HG03469 (cell line): ENCODE data around the gene TTC28.
"Not testable (repeated sequence)": the region's sequence is repeated elsewhere in the genome, so short reads cannot be mapped to it uniquely, and the experiment has no call there.

Source experiments
- ATAC-seq: cut with Tn5 transposase; IDR thresholded peaks from one replicate; pipeline ENCODE4 v1.9.1; 2021; ENCODE audit warnings: mild to moderate bottlenecking, moderate library complexity, moderate number of reproducible peaks; ENCODE audit not compliant: unreplicated experiment

Gene TTC28

GRCh38 chr22:28498044-28498443 is 181.6 kb downstream of the TTC28 start:
- ATAC-seq: no peak

DNA sequence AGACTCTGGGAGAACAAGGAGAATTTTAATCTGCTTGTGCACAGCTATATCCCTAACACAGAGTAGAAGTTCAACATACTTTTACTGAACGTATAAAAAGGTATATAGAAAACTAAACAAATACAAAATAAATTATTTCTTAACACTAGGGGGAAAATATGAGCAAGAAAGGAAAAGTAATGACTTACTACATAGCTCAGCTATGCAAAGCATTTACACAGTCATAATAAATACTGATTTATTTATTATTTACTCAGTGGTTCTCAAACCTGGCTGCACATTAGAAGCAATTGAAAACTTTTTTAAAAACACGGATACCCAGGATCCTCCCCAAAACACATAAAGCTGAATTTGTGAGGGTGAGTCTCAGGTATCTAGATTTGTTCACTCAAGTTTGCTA is 182.5 kb downstream of the TTC28 start:
- no peak for ATAC-seq

- ATAC-seq: not testable (repeated sequence)
Measured at GRCh38 chr22:28491289-28491688, 188.4 kb downstream of the TTC28 start.

- no peak for ATAC-seq
Measured at GRCh38 chr22:28488825-28489224, 190.8 kb downstream of the TTC28 start.

GRCh38 chr22:28484662-28485061 is 195.0 kb downstream of the TTC28 start:
- ATAC-seq: no peak

DNA sequence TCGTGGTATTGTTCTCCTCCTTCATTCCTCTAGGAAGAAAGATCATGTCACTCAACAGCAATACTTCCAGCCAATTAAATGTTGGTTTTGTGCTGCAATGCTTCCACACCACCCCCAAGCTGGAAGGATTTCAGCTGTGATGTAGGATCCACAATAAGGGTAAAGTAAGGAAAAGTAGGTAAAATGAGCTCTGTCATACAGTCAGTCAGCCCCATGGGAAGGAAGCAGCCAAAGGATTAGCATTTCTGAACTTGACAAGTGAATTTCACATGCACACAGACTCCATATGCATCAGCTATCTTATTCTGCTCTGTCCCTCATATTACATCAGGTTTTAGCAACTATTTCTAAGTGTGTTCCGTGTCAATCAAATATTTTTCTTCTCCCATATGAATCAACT is 197.9 kb downstream of the TTC28 start:
- no peak for ATAC-seq

GRCh38 chr22:28480000-28480715 is 199.5 kb downstream of the TTC28 start:
- no peak for ATAC-seq

GRCh38 chr22:28478564-28478963 is 201.1 kb downstream of the TTC28 start:
- no peak for ATAC-seq

DNA sequence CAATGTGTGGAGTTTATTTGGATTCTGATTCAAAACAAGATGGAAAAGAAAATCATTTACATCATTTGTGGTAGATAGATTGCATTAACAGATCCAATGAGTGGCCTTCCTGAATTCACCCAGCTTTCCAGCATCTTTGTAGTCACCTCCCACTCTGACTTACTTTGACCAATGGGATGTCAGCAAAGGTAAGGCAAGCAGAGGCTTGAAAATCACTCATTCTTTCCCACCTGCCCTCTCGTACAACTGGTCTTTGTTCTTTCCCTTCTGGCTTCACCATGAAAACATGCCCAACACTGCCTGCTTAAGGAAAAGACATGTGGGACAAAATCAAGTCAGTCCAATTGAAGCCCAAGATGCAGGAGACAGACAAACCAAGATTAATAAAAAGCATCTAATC is 202.1 kb downstream of the TTC28 start:
- no peak for ATAC-seq

DNA sequence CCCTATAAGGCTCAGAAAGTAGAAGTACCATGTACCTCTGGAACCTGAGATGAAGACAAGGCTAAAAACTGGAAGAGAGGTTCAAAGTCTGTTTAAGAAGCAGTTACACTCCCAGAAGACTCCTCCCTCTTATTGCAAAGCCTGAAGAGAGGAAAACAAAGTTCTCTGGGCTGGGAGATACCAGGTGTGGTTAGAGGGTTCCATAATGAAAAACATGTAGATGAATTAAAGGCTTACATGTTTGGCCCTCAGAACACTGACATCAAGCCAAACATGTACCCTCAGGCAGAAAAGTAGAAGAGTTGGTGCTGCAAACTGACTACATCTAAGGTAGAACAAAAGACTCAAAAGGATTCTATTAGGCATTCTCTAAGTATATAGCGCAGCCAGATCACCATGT is 205.3 kb downstream of the TTC28 start:
- no peak for ATAC-seq

GRCh38 chr22:28473258-28473657 is 206.4 kb downstream of the TTC28 start:
- no peak for ATAC-seq

DNA sequence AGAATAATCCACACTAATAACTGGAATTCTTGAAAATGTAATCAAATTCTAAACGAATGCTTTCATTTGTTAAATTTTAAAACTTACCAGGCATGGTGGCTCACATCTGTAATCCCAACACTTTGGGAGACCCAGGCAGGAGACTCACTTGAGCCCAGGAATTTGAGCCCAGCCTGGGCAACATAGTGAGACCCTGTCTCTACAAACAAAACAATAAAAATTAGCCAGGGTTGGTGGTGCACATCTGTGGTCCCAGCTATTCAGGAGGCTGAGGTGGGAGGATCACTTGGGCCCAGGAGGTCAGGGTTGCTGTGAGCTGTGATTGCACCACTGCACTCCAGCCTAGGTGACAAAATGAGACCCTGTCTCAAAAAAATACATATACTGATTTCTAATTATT is 212.6 kb downstream of the TTC28 start:
- ATAC-seq: not testable (repeated sequence)

DNA sequence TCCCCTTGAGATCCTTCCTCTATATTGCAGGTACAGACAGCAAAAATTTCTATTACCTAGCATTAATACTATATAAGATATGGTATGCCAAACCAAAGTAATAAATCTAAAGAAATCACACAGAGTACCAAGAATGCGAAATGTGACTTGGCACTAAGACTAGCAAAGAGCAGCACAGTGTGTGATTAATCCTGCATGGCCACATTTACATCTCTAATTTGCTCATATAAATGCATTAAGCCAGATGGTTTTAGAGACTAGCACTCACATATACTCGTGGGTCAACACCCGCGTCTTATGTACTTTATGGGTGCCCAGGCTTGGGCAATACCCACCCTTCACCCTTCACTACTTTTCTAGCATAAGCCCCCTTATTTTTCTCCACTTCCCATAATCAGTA is 213.2 kb downstream of the TTC28 start:
- ATAC-seq: no peak

GRCh38 chr22:28465841-28466240 is 213.8 kb downstream of the TTC28 start:
- no peak for ATAC-seq

- ATAC-seq: no peak
Measured at GRCh38 chr22:28464127-28464526, 215.5 kb downstream of the TTC28 start.

GRCh38 chr22:28463408-28463807 is 216.2 kb downstream of the TTC28 start:
- ATAC-seq: not testable (repeated sequence)

DNA sequence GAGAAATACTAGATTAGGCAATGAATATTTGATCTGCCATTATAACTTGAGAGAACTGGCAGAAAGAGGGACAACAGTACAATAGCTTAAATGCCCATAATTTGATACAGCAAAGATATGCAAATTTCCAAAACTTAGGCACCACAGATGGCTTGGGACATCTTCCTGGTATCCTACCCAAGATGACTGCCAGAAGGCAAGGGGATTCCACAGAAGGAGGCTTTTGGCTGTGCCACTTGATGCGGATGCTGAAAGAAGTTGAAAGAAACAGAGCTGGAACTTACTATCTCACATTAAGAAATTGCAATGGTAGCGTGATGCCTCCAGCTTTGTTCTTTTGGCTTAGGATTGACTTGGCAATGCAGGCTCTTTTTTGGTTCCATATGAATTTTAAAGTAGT is 216.7 kb downstream of the TTC28 start:
- ATAC-seq: no peak

DNA sequence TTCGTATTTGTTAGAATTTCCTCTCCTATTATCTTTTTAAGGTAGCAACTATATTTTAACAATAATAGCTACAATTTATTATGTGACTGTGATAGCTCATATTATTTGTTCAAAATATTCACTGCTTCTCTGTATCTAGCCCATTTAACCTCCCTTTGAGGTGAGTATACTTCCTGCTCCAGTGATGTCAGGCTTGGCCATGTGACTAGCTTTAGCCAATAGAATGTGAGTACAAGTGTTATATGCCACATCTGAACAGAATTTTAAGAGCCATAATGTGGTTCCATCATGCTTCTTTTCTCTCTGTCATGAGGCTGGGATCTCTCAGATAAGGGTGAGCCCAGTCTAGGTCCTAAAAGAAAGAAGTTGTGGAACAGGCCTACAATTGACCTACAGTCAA is 217.6 kb downstream of the TTC28 start:
- no peak for ATAC-seq

DNA sequence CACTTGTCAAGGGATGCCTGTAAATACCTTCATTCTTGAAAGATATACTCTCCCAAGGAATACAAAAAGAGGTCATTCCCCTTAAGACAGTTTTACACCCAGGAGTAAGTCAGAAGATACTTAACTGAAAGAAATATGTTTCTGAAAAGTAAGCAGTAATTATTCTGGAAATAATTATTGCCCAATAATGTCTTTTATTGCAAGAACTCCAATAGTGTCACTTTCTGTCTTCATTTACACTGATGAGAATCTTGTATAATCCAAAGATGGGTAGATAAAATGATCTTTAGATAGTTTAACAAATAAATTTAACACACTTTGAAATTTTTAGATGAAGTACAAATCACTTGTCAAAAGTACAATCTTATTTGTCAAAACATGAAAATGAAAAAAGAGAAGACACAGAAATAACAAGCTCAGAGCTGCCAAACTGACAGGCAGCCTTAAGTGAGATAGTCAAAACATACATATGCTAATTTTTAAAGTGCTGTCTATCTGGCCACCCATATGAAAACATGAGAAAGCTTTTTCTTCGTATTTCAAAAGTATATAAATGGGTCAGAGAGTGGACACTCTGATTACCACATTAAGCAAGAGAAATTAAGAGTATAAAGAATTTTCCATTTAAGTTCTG is 225.1 kb downstream of the TTC28 start:
- no peak for ATAC-seq

- no peak for ATAC-seq
Measured at GRCh38 chr22:28450109-28450508, 229.5 kb downstream of the TTC28 start.

DNA sequence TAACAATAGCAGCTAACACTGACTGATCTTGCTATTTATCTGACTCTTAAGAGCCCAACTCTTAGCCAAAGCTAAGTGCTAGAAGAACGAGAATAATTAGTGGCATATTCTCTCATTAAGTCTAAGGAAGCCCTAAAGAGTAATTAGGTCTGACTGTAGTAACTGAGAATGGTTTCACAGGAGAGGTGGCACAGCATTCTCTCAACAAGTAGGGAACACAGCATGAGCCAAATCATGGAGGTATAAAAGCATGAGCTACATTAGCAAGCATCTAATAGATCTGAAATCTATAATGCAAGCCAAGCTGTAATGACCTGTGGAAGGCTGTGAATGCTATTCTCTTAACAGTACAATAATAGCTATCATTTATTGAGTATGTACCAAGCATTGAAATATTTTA is 230.6 kb downstream of the TTC28 start:
- ATAC-seq: no peak

DNA sequence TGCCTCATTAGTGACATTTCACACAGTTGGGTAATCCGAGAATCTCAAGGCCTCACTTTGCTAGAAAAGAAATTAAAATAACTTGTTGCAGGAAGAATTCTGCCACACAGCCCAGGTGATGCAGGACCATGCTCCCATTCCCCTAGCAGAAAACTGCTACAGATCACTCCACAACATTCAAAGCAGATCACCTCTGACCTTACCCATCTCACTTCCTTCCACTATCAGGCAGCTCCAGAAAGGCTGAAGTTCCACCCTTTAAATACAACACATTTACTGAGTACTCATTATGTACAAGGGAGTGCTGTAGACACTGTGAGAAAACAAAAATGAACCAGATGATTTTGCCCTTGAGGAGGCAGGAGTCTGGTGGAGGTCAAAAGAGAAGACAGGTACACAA is 231.0 kb downstream of the TTC28 start:
- ATAC-seq: no peak

DNA sequence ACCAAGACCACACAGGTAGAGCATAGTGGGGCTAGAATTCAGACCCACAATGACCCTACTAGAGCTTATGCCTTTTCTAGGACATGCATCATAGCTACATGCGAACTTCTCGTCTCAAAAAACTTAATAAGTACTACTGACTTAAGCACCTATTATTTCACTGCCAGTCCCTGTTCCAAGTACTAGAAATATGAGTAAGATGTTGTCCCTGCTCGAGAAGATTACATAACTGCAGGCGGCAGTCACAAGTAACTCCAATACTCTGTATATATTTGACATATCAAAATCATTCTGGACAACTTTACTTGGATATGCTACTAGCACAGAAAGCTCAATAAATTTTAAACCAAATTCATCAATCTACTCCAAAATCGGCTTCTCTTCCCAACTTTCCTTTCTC is 235.0 kb downstream of the TTC28 start:
- ATAC-seq: no peak
